Common myeloid progenitor, CD34-positive (primary cell): ENCODE data around the gene VPS35L.
A peak's percentile ranks its signal among the peaks of the same experiment; 100 is the strongest.

Experiments
- CTCF ChIA-PET: fragments of 350-600 bp; sonication (Branson Sonifier 250); formaldehyde crosslinking; loops from one replicate; lab custom pipeline; 2021; ENCODE audit warnings: antibody characterized with exemption; lab: Charles Lee
- POLR2A ChIA-PET: fragments of 350-600 bp; sonication (Branson Sonifier 250); formaldehyde crosslinking; loops from one replicate; lab custom pipeline; 2021; ENCODE audit warnings: antibody characterized with exemption; lab: Charles Lee
- DNase-seq, 3 donors: peaks; one replicate each; pipeline versions ENCODE4 v3.0.0 to v3.0.0-alpha.2; 2013
- H3K27ac ChIP-seq, 2 experiments: 1 replicate in 1 of 2; 2 replicates in 1 of 2; pipeline ENCODE4 v1.7.0; 2013; ENCODE audit warnings: inconsistent platforms in 2 of 2, low read length in 2 of 2, mild to moderate bottlenecking in 2 of 2, low read depth in 1 of 2, moderate library complexity in 1 of 2; ENCODE audit not compliant: severe bottlenecking in 2 of 2, insufficient read depth in 1 of 2, poor library complexity in 1 of 2
- H3K27me3 ChIP-seq, 5 experiments: replicated peaks in 2 of 5; 1 replicate in 3 of 5; 2 replicates in 2 of 5; pipeline versions ENCODE4 v1.6.1 to v1.7.0; 2013; ENCODE audit warnings: low read length in 4 of 5, mild to moderate bottlenecking in 2 of 5, moderate library complexity in 2 of 5, inconsistent platforms in 1 of 5; ENCODE audit not compliant: insufficient read depth in 5 of 5, control insufficient read depth in 4 of 5
- H3K36me3 ChIP-seq, 4 experiments: 1 replicate in 2 of 4; 2 replicates in 2 of 4; pipeline versions ENCODE4 v1.6.1 to v1.7.0; 2013; ENCODE audit warnings: low read length in 3 of 4, control low read depth in 1 of 4, mild to moderate bottlenecking in 1 of 4; ENCODE audit not compliant: control insufficient read depth in 4 of 4, insufficient read depth in 4 of 4
- H3K4me1 ChIP-seq, 4 experiments: 1 replicate in 3 of 4; 2 replicates in 1 of 4; pipeline versions ENCODE4 v1.6.1 to v1.7.1; 2013; ENCODE audit warnings: low read length in 3 of 4, mild to moderate bottlenecking in 3 of 4, control low read depth in 1 of 4, inconsistent platforms in 1 of 4, moderate library complexity in 1 of 4; ENCODE audit not compliant: control insufficient read depth in 4 of 4, insufficient read depth in 4 of 4; ENCODE audit errors: control extremely low read depth in 1 of 4
- H3K4me3 ChIP-seq, 7 experiments: 1 replicate in 4 of 7; 2 replicates in 3 of 7; pipeline versions ENCODE4 v1.5.1 to v1.7.0; 2013; ENCODE audit warnings: mild to moderate bottlenecking in 7 of 7, low read length in 6 of 7, moderate library complexity in 6 of 7, inconsistent platforms in 2 of 7, low read depth in 2 of 7, control low read depth in 1 of 7; ENCODE audit not compliant: insufficient read depth in 4 of 7, control insufficient read depth in 1 of 7; ENCODE audit errors: extremely low read depth in 1 of 7
- H3K9me3 ChIP-seq, 5 experiments: 1 replicate in 4 of 5; 2 replicates in 1 of 5; pipeline versions ENCODE4 v1.6.1 to v1.7.1; 2013; ENCODE audit warnings: low read length in 4 of 5, mild to moderate bottlenecking in 2 of 5, inconsistent platforms in 1 of 5, low read depth in 1 of 5, moderate library complexity in 1 of 5; ENCODE audit not compliant: control insufficient read depth in 4 of 5, insufficient read depth in 2 of 5; ENCODE audit errors: control extremely low read depth in 1 of 5
- WGBS: methylation state at CpG from one replicate; pipeline ENCODE4 v1.1.5; 2013; ENCODE audit not compliant: insufficient coverage; 5-methylcytosine and 5-hydroxymethylcytosine counted together

VPS35L gene

DNA sequence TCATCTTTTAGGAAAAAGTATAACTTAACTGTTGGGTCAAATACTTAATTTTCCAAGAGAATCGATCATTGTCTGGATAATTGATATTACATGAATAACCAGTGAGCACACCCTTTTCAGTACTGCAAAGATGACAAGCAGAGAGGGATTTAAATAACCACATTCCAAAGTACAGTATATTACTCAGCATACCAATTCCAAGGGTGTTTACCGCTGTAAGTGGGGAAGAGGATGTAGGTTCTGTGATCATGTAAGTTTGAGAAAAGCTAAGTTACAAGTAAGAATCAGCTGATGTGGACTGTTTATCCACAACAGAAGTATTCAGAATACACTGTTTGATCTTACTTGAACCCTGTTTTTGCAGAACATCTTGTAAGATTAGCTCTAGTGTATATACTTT, 39.7 kb upstream of the VPS35L start:
- Histone ChIP-seq H3K36me3 (peaks cover 7 to 25% (median 17%) of the 10 kb centered on the region in 4 experiments), H3K9me3 (no peaks in the 10 kb centered on the region), H3K4me3 (no peak overlapping the region), H3K27me3 (no peaks in the 10 kb centered on the region), H3K27ac (no peak overlapping the region), H3K4me1 (peaks cover 7 to 27% (median 18%) of the 10 kb centered on the region in 4 experiments)
- no peak for DNase-seq
- POLR2A ChIA-PET: no interaction called here
- CTCF ChIA-PET: interaction anchor here (7.0 kb wide), 1 partner anchor 13 kb away, joined by 36 read pairs; no protein-coding TSS in a partner anchor
- WGBS: no CpG with 5 or more reads among the region's 2 CpGs

DNA sequence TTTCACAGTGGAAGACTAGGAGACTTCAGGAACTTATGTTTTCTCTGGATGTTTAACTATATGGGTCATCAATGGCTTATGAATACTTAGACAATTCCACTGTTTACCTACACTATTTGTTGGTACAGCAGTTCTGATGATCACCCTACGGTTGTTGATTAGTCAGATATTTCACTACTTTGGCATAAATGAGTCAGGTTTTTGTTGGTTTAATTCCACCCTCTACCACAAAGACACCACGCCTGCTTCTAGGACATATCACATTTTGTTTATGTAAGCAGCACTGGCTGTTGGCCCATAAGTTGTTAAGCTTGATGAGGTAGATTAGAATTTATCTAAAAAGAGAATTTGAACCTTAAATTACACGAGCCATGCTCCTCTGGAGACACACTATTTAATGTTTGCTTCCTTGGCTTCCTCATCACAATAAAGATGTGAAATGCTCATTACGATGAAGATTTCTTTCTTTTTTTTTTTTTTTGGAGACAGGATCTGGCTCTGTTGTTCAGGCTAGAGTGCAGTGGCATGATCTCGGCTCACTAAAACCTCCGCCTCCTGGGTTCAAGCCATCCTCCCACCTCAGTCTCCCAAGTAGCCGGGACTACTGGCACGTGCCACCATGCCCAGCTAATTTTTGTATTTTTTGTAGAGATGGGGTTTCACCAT, 37.9 kb upstream of the VPS35L start:
- 96% methylated on average over 4 of the region's 8 CpGs for WGBS
- Histone ChIP-seq H3K9me3 (no peaks in the 10 kb centered on the region), H3K36me3 (peaks cover 7 to 25% (median 17%) of the 10 kb centered on the region in 4 experiments), H3K27me3 (no peaks in the 10 kb centered on the region), H3K27ac (no peak overlapping the region), H3K4me1 (peaks cover 13 to 38% (median 28%) of the 10 kb centered on the region in 4 experiments), H3K4me3 (no peak overlapping the region)
- DNase-seq: peak in 2 of 3 donors; percentile 28 to 56
- CTCF ChIA-PET: interaction anchor here (1.7 to 7.0 kb wide), 2 partner anchors 12 to 15 kb away, joined by 5 to 36 read pairs; no protein-coding TSS in a partner anchor
- POLR2A ChIA-PET: no interaction called here

DNA sequence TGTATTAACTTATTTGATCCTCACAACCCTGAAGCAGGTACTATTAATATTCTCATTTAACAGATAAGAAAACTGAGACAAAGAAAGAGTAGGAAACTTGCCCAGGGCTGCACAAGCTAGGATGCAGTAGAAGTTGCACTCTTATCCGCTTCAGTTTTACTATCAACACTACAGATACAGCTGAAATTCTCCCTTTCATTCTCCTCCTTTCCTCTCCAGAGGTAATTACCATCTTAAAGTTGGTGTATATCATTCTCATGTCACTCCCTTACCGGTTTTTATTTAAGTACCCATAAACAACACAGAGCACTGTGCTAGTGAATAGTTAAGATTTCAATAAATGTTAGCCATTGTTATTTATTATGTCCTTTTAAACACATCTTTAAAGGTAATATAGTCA, 37.1 kb upstream of the VPS35L start:
- WGBS: no CpG with 5 or more reads among the region's 2 CpGs
- DNase-seq: no peak
- peaks cover 7 to 25% (median 17%) of the 10 kb centered on the region in 4 experiments for H3K36me3 ChIP-seq
- H3K4me1 ChIP-seq: peaks cover 13 to 41% (median 30%) of the 10 kb centered on the region in 4 experiments
- no peaks in the 10 kb centered on the region for H3K27me3 ChIP-seq
- ChIA-PET POLR2A (no interaction called here), CTCF (interaction anchor here (0.9 to 7.0 kb wide), 3 partner anchors 12 to 431 kb away, joined by 3 to 36 read pairs (median 5); no protein-coding TSS in a partner anchor)
- no peak overlapping the region for H3K4me3 ChIP-seq
- no peak overlapping the region for H3K27ac ChIP-seq
- H3K9me3 ChIP-seq: no peaks in the 10 kb centered on the region

DNA sequence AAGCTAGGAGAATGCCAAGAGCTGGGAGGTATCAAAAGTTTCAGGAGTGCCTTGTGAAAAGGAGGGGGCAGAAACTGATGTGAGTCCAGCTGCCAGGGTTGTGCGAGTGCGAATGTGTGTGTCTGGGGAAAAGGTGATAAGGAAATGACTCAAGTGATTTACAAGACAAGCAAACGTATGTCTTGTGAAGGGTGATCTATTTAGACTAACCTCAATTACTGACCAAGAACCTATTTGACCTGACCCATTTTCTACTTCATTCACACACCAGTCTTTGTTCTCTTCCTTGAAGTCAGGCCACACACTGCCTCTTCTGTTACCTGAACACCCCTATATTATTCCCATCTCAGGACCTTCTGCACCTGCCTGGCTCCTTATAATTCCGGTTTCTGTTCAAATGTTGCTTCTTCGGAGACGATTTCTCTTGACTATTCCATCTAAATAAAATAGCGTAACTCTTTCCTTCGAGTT, 34.6 kb upstream of the VPS35L start:
- no peaks in the 10 kb centered on the region for H3K9me3 ChIP-seq
- 0% methylated on average over 4 of the region's 8 CpGs for WGBS
- H3K4me1 ChIP-seq: peaks cover 16 to 45% (median 35%) of the 10 kb centered on the region in 4 experiments
- peaks cover 5 to 16% (median 13%) of the 10 kb centered on the region in 4 experiments for H3K36me3 ChIP-seq
- POLR2A ChIA-PET: interaction anchor here (0.6 to 1.1 kb wide), 2 partner anchors 12 to 79 kb away, joined by 3 read pairs; no protein-coding TSS in a partner anchor
- peak overlapping the region; percentile 84 to 93 for H3K27ac ChIP-seq
- CTCF ChIA-PET: interaction anchor here (1.0 to 1.8 kb wide), 3 partner anchors 19 to 36 kb away, joined by 4 to 8 read pairs (median 4); partner anchors contain the start of gene VPS35L
- peak overlapping the region in 6 of 7 experiments; percentile 78 to 97 (median 91) for H3K4me3 ChIP-seq
- no peaks in the 10 kb centered on the region for H3K27me3 ChIP-seq
- DNase-seq: peak in 2 of 3 donors; percentile 59 to 76

DNA sequence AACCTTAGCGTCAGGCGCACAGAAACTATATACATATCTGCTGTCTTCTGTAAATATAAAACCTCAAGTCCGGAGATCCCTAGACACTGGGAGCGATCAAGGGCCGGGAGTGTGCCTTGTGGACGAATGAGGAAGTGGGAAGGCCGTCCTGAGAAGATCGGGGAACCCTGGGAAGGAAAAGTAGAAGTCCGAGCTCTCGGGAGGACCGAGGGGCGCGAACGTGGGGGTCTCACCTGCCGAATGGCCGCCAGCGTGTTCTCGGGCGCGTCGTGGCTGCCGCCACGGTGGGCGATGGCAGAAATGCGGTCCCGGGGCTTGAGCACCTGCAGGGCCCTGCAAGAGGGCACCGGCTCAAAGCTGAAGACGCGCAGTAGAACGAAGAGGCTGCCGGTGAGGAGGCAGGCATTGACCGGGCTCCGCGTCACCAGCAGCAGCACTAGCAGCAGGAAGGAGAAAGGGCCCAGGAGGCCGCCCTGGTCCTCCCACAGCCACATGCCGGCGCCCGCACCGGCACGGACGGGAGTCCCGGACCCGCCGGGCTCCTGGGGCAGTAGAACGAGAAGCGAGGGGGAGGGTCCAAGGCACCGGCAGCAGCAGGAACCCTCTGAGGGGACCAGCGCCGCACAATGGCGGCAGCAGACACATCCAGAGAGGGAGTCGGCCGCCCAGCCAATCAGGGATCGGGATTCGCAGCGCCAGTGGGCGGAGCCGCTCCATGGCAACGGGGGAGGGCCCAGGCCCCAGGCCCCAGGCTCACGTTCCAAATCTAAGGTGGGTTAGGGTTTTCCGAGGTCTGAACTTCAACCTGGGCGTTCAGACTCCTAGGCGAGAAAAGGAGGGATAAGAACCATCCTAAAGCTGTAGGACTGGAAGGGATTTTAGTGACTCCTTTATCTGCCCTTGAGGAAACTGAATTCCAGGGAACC, 33.8 kb upstream of the VPS35L start, which contains the start of gene GDE1:
Gene GDE1, minus strand, starts transcription at position 628 of the 926 bp plus-strand sequence. Its CDS starts 134 bp downstream, at position 494.
- peaks cover 16 to 45% (median 37%) of the 10 kb centered on the region in 4 experiments for H3K4me1 ChIP-seq
- POLR2A ChIA-PET: interaction anchor here (1.1 kb wide), 1 partner anchor 13 kb away, joined by 3 read pairs; no protein-coding TSS in a partner anchor
- under 1% methylated on average over 62 of the region's 62 CpGs for WGBS
- peak within 1 kb of the TSS; percentile 78 to 97 (median 88) for H3K4me3 ChIP-seq
- no peaks in the 10 kb centered on the region for H3K9me3 ChIP-seq
- peaks cover 2 to 7% (median 7%) of the 10 kb centered on the region in 4 experiments for H3K36me3 ChIP-seq
- H3K27me3 ChIP-seq: no peaks in the 10 kb centered on the region
- CTCF ChIA-PET: interaction anchor here (1.1 kb wide), 1 partner anchor 18 kb away, joined by 3 read pairs; no protein-coding TSS in a partner anchor
- DNase-seq: peak; percentile 91 to 94 (median 93)
- peak within 1 kb of the TSS; percentile 84 to 93 for H3K27ac ChIP-seq

DNA sequence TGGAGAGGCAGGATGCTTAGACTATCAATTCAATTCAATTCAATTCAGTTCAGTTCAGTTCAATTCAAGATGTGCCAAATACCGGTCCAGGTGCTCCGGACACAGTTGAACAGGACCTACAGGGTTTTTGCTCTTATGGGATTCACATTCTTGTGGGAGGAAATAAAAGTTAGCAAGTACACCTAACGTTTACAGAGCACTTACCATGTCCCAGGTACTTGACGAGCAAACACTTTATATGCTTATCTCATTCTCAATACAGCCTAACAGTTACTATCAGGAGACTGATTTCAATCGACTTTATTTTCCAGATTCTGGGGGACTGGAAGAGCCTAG, 33.1 kb upstream of the VPS35L start:
- Histone ChIP-seq H3K36me3 (peaks cover 1 to 2% (median 2%) of the 10 kb centered on the region in 4 experiments), H3K4me3 (peak overlapping the region in 3 of 7 experiments; percentile 78 to 94 (median 88)), H3K4me1 (peaks cover 16 to 45% (median 37%) of the 10 kb centered on the region in 4 experiments), H3K27me3 (no peaks in the 10 kb centered on the region), H3K9me3 (no peaks in the 10 kb centered on the region), H3K27ac (peak overlapping the region in 1 of 2 experiments; percentile 93)
- peak in 1 of 3 donors; percentile 6 for DNase-seq
- WGBS: 55% methylated on average over 4 of the region's 5 CpGs
- ChIA-PET CTCF (interaction anchor here (1.1 kb wide), 1 partner anchor 19 kb away, joined by 3 read pairs; no protein-coding TSS in a partner anchor), POLR2A (no interaction called here)
